ENCODE data around the gene OR14C36. TPM values are rescaled to one million over a fixed set of nuclear protein-coding genes. Genes with fewer than 3 reads are reported as not detected.

Gene OR14C36
- total and polyA plus RNA-seq, 9 of the 15 experiments (the other 6 are each of a cell fraction or from before 2014, with no cell fraction given), result not detected

DNA sequence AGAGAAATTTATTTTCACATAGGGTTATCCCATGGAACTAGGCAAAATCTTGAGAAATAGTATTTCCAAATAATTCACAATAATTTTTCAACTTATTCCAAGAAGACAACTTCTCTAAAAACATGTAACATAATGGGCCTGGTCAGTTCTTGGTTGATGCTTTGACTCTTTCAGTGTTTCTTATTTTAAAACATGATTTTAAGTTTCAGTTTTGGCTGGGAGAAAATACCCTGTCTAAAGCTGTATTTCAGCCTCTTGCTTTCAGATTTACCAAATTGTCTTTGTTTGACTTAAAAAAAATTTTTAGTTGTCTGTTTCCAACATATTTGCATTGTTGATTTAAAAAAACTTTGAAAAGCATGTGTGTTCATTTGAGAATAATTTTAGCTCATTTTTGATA, 18.0 kb downstream of the OR14C36 start (continued):
- TF ChIP-seq, protein P1, sequence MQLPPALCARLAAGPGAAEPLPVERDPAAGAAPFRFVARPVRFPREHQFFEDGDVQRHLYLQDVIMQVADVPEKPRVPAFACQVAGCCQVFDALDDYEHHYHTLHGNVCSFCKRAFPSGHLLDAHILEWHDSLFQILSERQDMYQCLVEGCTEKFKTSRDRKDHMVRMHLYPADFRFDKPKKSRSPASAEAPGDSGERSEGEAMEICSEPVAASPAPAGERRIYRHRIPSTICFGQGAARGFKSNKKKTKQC (CRISPR knock-in tag; IDR thresholded peaks at IDR 0.05), result no peak
- TF ChIP-seq, protein P2, sequence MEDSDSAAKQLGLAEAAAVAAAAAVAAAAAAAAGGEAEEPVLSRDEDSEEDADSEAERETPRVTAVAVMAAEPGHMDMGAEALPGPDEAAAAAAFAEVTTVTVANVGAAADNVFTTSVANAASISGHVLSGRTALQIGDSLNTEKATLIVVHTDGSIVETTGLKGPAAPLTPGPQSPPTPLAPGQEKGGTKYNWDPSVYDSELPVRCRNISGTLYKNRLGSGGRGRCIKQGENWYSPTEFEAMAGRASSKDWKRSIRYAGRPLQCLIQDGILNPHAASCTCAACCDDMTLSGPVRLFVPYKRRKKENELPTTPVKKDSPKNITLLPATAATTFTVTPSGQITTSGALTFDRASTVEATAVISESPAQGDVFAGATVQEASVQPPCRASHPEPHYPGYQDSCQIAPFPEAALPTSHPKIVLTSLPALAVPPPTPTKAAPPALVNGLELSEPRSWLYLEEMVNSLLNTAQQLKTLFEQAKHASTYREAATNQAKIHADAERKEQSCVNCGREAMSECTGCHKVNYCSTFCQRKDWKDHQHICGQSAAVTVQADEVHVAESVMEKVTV (CRISPR knock-in tag; IDR thresholded peaks at IDR 0.05), result no peak
- TF ChIP-seq ARID1B (IDR thresholded peaks at IDR 0.05) (no peak), BCOR (IDR thresholded peaks at IDR 0.05) (no peak)

DNA sequence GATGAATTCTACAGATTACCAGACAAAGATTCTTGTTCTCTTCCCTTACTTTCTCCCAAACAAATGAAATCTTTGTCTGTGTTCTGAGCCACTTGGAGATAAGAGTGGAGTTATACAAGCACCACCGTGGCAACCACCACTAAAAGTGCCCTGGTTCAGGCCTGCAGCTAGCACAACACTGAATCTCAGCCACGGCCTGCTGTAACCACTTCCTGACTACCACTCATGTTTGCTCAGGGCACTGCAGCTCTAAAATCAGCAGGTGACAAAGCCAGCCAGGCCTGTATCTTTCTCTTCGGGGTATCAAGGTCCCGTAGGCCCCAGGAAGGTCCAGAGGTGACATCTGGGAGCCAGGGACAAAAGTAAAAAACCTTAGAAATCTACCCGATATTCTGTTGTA, 23.8 kb downstream of the OR14C36 start:
- BruUV-seq (replicated peaks), result no TSS peak
- TF ChIP-seq, protein P3, sequence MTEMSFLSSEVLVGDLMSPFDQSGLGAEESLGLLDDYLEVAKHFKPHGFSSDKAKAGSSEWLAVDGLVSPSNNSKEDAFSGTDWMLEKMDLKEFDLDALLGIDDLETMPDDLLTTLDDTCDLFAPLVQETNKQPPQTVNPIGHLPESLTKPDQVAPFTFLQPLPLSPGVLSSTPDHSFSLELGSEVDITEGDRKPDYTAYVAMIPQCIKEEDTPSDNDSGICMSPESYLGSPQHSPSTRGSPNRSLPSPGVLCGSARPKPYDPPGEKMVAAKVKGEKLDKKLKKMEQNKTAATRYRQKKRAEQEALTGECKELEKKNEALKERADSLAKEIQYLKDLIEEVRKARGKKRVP (CRISPR knock-in tag; IDR thresholded peaks at IDR 0.05), result no peak
- no peak for TF ChIP-seq NCOR1 (IDR thresholded peaks at IDR 0.05)
- no peak for TF ChIP-seq HCFC1 (IDR thresholded peaks at IDR 0.05; ENCODE audit: low read depth, low read length)
- TF ChIP-seq ZNF586 (CRISPR knock-in tag; conservative IDR thresholded peaks at IDR 0.05), result no peak
- TF ChIP-seq NUFIP1 (IDR thresholded peaks at IDR 0.05; ENCODE audit: partially characterized antibody), result no peak
- no peak for TF ChIP-seq ZKSCAN3 (CRISPR knock-in tag; IDR thresholded peaks at IDR 0.05)
- TF ChIP-seq, protein P4, sequence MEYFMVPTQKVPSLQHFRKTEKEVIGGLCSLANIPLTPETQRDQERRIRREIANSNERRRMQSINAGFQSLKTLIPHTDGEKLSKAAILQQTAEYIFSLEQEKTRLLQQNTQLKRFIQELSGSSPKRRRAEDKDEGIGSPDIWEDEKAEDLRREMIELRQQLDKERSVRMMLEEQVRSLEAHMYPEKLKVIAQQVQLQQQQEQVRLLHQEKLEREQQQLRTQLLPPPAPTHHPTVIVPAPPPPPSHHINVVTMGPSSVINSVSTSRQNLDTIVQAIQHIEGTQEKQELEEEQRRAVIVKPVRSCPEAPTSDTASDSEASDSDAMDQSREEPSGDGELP (CRISPR knock-in tag; IDR thresholded peaks at IDR 0.05; ENCODE audit: borderline replicate concordance), result no peak
- no peak for TF ChIP-seq ZNF785 (CRISPR knock-in tag; IDR thresholded peaks at IDR 0.05)
- no peak for TF ChIP-seq CREBBP (IDR thresholded peaks at IDR 0.05; ENCODE audit: low read depth, low read length)
- no peak for TF ChIP-seq ARID2 (IDR thresholded peaks at IDR 0.05)
- no peak for TF ChIP-seq ADNP (tag; IDR thresholded peaks at IDR 0.05)
- Histone ChIP-seq H3K79me2 (ENCODE audit: control insufficient read depth, insufficient read depth, low read length) (no peaks in the 10 kb centered on the region), H3K27ac (ENCODE audit: extremely low read depth, low read depth, low read length) (no peak overlapping the region), H3K9me1 (ENCODE audit: control insufficient read depth, insufficient read depth, low read length) (no peaks in the 10 kb centered on the region), H3K4me2 (ENCODE audit: insufficient read depth, low read length) (no peak overlapping the region), H3K9me3 (replicated peaks; ENCODE audit: control insufficient read depth, insufficient read depth, low read depth, low read length) (no peaks in the 10 kb centered on the region; the same call in 1 of the 2 replicates), H4K20me1 (replicated peaks; ENCODE audit: control insufficient read depth, insufficient read depth, low read length) (no peaks in the 10 kb centered on the region), H3K4me3 (no peak overlapping the region), H3K36me3 (ENCODE audit: control insufficient read depth, insufficient read depth, low read length) (no peaks in the 10 kb centered on the region), H3K4me1 (replicated peaks in 1 of 2; ENCODE audit: control insufficient read depth in 2 of 2, insufficient read depth in 2 of 2, low read length in 2 of 2) (no peaks in the 10 kb centered on the region), H3K9ac (ENCODE audit: insufficient read depth in 1 of 2, low read depth in 2 of 2, low read length in 2 of 2) (no peak overlapping the region), H3K27me3 (ENCODE audit: control insufficient read depth in 2 of 2, insufficient read depth in 2 of 2, low read length in 2 of 2) (no peaks in the 10 kb centered on the region), H2AFZ (ENCODE audit: low read depth, low read length) (no peak overlapping the region)
- no peak for ATAC-seq
- FAIRE-seq, result no peak
- 1% methylated on average over 5 of the region's 5 CpGs for WGBS (ENCODE audit: insufficient coverage, low coverage, missing lambda C conversion rate)
- intact Hi-C loops (cut with micrococcal nuclease) (no loop called here), in situ Hi-C loops (cut with MboI) (no loop called here)
- ChIA-PET CTCF (ENCODE audit: low intra/inter-chr PET ratio) (no interaction called here), POLR2A (no interaction called here)
- DNase-seq (ENCODE audit: extremely low read depth in 1 of 4, low spot score in 3 of 4), result no peak
